LoVo (cell line): Measurements from ENCODE around the gene CD2.

Experiments used
- DNase-seq: peaks from one replicate; pipeline ENCODE4 v3.0.0-alpha.2; 2016; ENCODE audit warnings: low spot score

The CD2 gene, protein sequence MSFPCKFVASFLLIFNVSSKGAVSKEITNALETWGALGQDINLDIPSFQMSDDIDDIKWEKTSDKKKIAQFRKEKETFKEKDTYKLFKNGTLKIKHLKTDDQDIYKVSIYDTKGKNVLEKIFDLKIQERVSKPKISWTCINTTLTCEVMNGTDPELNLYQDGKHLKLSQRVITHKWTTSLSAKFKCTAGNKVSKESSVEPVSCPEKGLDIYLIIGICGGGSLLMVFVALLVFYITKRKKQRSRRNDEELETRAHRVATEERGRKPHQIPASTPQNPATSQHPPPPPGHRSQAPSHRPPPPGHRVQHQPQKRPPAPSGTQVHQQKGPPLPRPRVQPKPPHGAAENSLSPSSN

GRCh38 chr1:116754198-116754977 lies at the start of gene CD2:
Gene CD2, plus strand, starts transcription at chr1:116754430. Its CDS starts 63 bp downstream, at chr1:116754493.
- DNase-seq, result no peak

DNA sequence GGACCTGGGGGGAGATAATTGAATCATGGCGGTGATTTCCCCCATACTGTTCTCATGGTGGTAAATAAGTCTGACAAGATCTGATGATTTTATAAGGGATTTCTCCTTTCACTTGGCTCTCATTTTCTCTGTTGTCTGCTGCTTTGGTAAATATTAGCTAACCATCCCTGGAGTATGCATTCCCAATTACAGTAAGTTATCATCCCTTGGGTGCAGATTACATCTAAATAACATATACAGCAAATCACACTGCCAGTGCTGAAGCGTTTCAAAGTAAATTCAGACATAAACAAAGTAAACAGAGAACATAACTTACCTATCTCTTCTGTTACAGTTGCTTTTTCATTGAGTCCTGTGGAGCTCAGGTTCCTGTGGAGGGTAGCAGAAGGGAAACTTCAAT lies 48.1 kb upstream of the CD2 start:
- DNase-seq, result no peak

DNA sequence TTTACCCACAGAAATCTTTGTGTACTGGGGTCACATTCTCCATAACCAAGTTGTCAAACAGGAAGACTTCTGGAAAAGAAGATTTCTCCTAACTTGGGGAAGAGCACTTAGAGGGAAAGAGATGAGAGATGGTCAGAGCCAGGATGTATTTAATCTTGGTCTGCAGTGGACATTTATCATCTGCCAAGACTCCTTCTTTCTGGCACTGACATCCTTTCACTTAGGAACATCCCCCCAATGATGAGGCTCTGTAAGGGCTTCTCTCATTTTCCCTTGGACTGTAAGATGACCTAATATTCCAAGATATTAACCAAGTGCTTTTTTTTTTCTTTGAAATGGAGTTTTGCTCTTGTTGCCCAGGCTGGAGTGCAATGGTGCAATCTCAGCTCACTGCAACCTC lies 47.4 kb upstream of the CD2 start:
- no peak for DNase-seq

- DNase-seq, result no peak
These were observed 45.9 kb upstream of the CD2 start for GRCh38 chr1:116708255-116708900.

GRCh38 chr1:116709666-116710167 lies 44.5 kb upstream of the CD2 start:
- no peak for DNase-seq

DNA sequence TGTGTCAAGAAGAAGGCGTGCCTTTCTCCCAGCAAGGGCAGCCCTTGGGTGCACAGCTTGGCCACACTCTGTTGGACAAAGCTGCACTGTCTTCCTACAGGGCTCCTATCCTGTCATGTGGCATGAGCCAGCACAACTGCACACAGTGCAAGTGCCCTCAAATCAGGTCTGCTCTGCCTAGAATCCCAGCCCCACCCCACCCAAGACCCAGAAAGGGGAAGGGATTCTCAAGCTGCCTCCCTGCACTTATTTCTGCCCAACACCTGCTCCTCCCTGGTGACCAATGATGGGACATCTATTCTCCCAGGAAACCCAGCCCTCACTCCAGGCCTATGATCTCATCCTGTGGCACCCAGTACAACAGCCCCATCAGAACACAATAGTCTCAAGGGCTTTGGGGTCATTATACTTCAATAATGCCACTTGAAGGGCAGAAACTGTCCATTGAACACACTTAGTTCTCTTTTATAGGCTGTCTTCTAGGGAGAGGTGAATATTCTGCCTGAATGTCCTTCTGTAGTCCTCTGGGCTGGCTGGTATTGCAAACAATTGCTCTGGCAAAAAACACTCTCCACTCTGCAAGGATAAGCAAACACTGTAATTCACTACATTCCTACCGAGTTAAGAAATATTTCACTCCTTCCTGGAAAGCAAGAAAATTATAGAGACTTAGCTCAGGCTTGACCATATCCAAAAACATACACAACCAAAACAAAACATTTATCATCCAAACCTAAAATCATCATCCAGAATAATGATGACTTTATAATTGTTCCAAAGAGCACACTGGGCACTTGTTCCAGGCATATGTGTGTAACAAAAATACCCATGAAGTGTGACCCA lies 43.6 kb upstream of the CD2 start:
- no peak for DNase-seq

DNA sequence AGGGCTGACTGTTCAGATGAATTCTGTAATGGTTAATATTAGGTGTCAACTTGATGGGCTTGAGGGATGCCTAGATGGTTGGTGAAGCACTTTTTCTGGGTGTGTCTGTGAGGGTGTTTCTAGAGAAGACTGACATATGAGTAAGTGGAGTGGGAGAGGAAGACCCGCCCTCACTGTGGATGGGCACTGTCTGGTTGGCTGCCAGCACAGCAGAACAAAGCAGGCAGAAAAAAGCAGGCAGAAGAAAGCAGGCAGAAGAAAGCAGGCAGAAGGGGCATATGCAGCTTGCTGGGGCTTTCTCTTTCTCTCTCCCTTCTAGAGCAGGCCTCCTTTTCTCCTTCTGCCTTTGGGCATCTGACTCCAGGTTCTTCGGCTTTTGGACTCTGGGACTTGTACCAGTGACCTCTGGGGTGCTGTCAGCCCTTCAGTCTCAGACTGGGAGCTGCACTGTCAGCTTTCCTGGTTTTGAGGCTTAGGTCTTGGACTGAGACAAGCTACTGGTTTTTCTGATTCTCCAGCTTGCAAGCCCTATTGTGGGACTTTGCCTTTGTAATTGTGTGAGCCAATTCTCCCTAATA lies 42.9 kb upstream of the CD2 start:
- no peak for DNase-seq

- no peak for DNase-seq
These were observed 41.7 kb upstream of the CD2 start for GRCh38 chr1:116712510-116712909.

DNA sequence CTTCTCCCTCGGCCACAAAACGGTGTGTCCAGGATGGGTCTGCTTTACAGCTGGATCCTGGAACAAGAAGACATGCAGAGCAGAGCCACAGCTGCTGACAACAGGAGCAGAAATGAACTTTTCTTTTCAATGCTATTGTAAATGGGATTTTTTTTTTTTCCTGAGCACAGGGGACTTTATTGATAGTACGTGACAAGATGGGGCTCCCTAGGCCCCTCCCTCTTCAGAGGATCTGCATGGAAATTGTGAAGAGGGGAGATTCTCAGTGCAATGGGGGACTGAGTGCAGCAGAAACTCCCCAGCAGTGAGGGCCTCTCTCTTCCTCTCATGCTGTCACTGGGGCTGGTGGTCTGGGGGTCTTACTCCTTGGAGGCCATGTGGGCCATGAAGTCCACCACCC lies 40.8 kb upstream of the CD2 start:
- no peak for DNase-seq

- no peak for DNase-seq
These were observed 37.8 kb upstream of the CD2 start for GRCh38 chr1:116716391-116716790.

GRCh38 chr1:116717318-116717717 lies 36.9 kb upstream of the CD2 start:
- no peak for DNase-seq

DNA sequence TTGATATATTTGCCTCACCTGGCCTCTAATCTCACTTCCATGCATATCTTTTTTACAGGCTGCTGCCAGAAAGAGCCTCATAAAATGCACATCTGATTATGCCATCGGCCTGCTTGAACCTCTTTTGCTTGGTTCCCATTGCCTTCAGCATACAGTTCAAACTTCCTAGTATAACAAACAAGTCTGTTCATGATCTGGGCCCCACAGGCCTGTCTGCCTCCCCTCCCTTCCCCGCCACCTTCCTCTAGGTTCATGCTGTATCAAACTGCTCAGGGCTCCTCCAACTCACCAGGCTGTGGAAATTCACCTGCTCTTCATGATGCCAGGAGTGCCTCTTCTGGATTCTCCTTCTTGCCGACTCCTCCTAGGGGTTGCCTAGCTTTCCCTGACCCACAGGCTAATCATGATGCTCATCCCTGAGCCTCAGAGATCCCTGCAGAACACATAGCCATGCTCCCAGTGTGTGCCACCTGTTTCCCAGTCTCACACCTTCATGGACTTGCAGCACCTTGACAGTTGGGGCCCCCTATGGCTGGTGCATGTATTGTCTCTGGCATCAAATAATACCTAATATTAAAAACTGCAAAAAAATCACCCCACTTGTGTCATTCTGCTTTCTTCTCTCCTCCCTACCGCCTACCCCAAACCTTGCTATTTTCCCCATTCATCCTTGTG lies 33.7 kb upstream of the CD2 start:
- no peak for DNase-seq

DNA sequence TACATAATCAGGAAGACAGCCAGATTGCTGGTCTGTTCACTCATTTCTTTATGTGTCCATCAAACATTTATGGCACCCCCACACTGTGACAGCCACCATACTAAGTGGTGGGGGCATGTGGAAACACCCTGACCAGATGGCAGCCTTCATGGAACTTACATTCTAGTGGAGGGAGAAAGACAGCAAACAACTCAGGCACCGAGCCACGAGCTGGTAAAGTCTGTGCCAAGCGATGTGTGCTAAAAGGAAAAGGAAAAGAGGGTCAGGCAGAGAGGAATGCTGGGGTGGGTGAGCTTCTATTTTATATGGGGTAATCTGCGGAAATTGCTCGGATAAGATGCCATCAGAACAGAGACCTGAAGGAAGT lies 33.2 kb upstream of the CD2 start:
- DNase-seq, result no peak

DNA sequence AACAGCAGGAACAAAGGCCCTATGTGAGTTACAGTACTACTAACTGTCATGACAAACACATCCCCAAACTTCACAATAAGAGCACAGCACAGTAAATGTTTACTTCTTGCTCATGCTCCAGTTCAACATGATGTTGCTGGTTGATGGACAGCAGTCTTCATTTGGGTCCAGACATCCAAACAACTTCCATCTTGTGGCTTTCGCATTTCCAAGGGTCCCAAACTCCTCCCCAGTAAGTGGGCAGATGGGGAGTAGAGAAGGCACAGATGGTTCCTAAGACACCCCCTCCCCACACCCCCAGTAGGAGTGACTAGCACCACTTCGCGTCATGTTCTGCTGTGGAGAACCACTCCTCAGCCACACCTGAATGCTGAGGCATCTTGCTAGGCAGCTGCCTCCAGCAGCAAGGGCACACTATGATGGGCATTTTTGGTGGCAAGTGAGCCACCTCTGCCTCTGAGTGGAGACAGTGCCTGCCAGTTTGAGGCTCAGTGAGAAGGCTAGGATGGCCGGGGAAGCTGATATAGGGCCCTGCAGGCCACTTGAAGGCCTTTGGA lies 32.7 kb upstream of the CD2 start:
- no peak for DNase-seq

GRCh38 chr1:116722016-116722838 lies 32.0 kb upstream of the CD2 start:
- peak; percentile 16 for DNase-seq

- peak; percentile 64 for DNase-seq
These were observed 29.4 kb upstream of the CD2 start for GRCh38 chr1:116724765-116725375.

DNA sequence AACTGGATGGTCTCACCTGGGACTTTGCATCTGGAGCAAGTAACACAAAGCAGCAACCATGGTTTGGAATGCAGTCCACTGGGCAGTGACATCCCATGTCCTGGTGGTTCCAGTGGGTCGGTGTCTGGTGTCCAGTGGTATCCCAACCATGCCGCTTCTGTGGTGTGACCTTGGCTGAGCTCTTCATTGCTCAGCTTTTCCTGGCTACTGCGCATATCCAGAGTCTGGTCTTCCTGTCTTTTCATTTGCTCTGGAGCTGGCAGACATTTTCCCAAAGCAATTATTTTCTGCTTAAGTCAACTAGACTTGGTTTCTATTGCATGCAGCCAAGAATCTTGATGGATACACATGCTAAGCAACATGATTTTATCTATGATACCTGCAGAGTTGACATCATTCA lies 28.4 kb upstream of the CD2 start:
- DNase-seq, result no peak

DNA sequence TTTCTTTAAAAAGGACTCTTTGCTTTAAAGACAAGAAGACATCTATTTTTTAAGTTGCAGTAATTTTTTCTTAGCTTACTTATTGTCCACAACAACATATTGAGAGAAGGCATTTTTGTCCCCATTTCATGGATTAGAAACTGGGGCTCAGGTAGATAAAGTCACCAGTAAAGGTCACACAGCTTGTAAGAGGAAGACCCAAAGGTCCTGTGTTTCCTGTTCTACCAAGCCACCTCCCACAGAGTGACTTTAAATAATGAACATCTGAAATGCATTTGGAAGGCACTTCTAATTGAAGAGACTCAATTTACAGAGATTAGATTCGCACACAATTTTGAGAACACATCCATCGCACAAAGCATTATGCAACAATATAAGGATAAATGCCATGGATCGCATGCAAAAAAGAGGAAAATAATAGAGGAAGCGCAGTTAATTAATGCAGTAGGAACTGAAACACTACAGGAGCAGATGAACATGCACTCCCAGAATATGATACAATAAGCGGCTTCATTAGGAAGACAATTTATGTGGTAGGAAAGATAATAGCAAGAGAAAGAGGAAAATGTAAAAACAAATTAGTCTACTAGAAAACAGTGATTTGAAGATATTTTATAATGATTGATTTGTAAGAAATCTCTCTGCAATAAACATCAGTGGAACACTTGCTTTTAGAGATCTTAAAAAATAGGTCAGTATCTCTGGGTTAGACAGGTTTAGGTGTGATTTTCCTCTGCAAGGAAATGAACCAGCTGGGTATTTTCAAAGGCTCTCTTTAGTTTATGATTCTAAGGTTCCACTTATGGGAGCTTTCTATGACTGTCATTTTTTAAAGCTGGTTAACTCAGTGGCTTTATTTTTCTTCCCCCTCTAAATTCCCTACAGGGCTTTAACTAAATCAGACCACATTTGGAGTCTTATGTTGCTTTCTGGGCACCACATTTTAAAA lies 27.1 kb upstream of the CD2 start:
- DNase-seq, result no peak
